Smooth muscle cell (in vitro differentiated cells): ENCODE results near the gene MYO10. TPM values are rescaled to one million over a fixed set of nuclear protein-coding genes. Genes with fewer than 3 reads are reported as not detected.

Experiments
- DNase-seq: peaks from one replicate; lab custom pipeline; 2025; ENCODE audit not compliant: unreplicated experiment; lab: John Stamatoyannopoulos, UW
- H2AFZ ChIP-seq: fragments of 200-600 bp; sonication (generic); 2 replicates; pipeline ENCODE4 v1.6.0; 2016; ENCODE audit warnings: antibody characterized with exemption, low read depth, mild to moderate bottlenecking
- H3F3A ChIP-seq: fragments of 200-600 bp; sonication (generic); 2 replicates; pipeline ENCODE4 v1.6.0; 2017; ENCODE audit warnings: antibody characterized with exemption, low read depth
- H3K27ac ChIP-seq: fragments of 200-600 bp; sonication (generic); 2 replicates; pipeline ENCODE4 v1.5.1; 2016; ENCODE audit warnings: low read depth, mild to moderate bottlenecking
- H3K27me3 ChIP-seq: fragments of 200-600 bp; sonication (generic); 2 replicates; pipeline ENCODE4 v1.6.1; 2016; ENCODE audit warnings: low read depth, mild to moderate bottlenecking
- H3K36me3 ChIP-seq: fragments of 200-600 bp; sonication (generic); 2 replicates; pipeline ENCODE4 v1.5.1; 2016; ENCODE audit warnings: low read depth
- H3K4me1 ChIP-seq: fragments of 200-600 bp; sonication (generic); 2 replicates; pipeline ENCODE4 v1.5.1; 2016; ENCODE audit warnings: low read depth
- H3K4me2 ChIP-seq: fragments of 200-600 bp; sonication (generic); 2 replicates; pipeline ENCODE4 v1.6.0; 2016; ENCODE audit warnings: mild to moderate bottlenecking
- H3K4me3 ChIP-seq: fragments of 200-600 bp; sonication (generic); 2 replicates; pipeline ENCODE4 v1.5.1; 2016; ENCODE audit warnings: mild to moderate bottlenecking
- H3K79me2 ChIP-seq: fragments of 200-600 bp; sonication (generic); 2 replicates; pipeline ENCODE4 v1.6.0; 2016; ENCODE audit warnings: low read depth, mild to moderate bottlenecking
- H3K9ac ChIP-seq: fragments of 200-600 bp; sonication (generic); 2 replicates; pipeline ENCODE4 v1.6.0; 2016; ENCODE audit warnings: low read depth
- H3K9me3 ChIP-seq: fragments of 200-600 bp; sonication (generic); replicated peaks from 2 replicates; pipeline ENCODE4 v1.5.1; 2016; ENCODE audit warnings: low read depth
- H4K20me1 ChIP-seq: fragments of 200-600 bp; sonication (generic); 2 replicates; pipeline ENCODE4 v1.6.0; 2016; ENCODE audit warnings: low read depth
- WGBS: methylation state at CpG from one replicate; pipeline ENCODE4 v1.1.7; 2016; ENCODE audit warnings: low lambda C conversion rate; 5-methylcytosine and 5-hydroxymethylcytosine counted together
- polyA plus RNA-seq: library from polyadenylated mRNA; unstranded; fragments of >200 nt; fragmentation: Nextera tagmentation; extraction: Ambion mirVana; gene quantifications from 2 replicates; pipeline ENCODE4 v1.2.1, GENCODE V29; 2016
- total RNA-seq: library from RNA; depleted of rRNA; stranded (reverse); fragments of >200 nt; gene quantifications from 2 replicates; pipeline ENCODE4 v1.2.3, GENCODE V29; 2014
- TF ChIP-seq, protein P1 (sequence below): fragments of 200-600 bp; sonication (generic); IDR thresholded peaks from 2 replicates; pipeline ENCODE4 v1.5.1; 2017; ENCODE audit warnings: borderline replicate concordance, mild to moderate bottlenecking, antibody characterized with exemption; ENCODE audit not compliant: insufficient read depth, poor library complexity, severe bottlenecking

The MYO10 gene
- total and polyA plus RNA-seq, 2 experiments from 2014 or later: 76.4 to 96.8 TPM

DNA sequence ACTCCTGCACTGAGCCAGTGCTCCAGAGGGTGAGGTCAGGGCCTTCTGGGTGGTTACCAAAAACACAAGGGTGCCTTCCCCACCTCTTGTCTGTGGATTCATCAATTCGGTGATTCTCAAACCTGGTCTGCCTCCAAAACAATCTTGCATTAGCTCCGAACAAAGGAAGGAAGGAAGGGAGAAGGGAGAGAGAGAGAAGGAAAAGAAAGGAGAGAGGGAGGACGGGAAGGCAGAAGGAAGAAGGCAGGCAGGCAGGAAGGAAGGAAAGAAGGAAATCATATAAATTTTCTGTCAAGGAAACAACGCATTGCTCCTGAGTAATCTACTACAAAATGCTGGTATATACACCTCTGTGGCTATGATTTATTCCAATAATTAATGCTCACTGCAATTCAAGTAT, 39.3 kb downstream of the MYO10 start:
- H3K27me3 ChIP-seq: no peaks in the 10 kb centered on the region
- H3K36me3 ChIP-seq: no peaks in the 10 kb centered on the region
- H3K4me2 ChIP-seq: peak overlapping the region; percentile 61
- peak overlapping the region; percentile 69 for H3K27ac ChIP-seq
- peaks cover 99% of the 10 kb centered on the region for H4K20me1 ChIP-seq
- no peak overlapping the region for H3K4me3 ChIP-seq
- no peaks in the 10 kb centered on the region for H3K9me3 ChIP-seq
- WGBS: 81% methylated on average over 4 of the region's 4 CpGs
- peaks cover 57% of the 10 kb centered on the region for H3K4me1 ChIP-seq
- H2AFZ ChIP-seq: no peak overlapping the region
- no peak overlapping the region for H3K9ac ChIP-seq
- peaks cover 94% of the 10 kb centered on the region for H3K79me2 ChIP-seq
- TF ChIP-seq, protein P1, sequence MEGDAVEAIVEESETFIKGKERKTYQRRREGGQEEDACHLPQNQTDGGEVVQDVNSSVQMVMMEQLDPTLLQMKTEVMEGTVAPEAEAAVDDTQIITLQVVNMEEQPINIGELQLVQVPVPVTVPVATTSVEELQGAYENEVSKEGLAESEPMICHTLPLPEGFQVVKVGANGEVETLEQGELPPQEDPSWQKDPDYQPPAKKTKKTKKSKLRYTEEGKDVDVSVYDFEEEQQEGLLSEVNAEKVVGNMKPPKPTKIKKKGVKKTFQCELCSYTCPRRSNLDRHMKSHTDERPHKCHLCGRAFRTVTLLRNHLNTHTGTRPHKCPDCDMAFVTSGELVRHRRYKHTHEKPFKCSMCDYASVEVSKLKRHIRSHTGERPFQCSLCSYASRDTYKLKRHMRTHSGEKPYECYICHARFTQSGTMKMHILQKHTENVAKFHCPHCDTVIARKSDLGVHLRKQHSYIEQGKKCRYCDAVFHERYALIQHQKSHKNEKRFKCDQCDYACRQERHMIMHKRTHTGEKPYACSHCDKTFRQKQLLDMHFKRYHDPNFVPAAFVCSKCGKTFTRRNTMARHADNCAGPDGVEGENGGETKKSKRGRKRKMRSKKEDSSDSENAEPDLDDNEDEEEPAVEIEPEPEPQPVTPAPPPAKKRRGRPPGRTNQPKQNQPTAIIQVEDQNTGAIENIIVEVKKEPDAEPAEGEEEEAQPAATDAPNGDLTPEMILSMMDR: no peak
- peaks cover 5% of the 10 kb centered on the region for H3F3A ChIP-seq
- no peak for DNase-seq

DNA sequence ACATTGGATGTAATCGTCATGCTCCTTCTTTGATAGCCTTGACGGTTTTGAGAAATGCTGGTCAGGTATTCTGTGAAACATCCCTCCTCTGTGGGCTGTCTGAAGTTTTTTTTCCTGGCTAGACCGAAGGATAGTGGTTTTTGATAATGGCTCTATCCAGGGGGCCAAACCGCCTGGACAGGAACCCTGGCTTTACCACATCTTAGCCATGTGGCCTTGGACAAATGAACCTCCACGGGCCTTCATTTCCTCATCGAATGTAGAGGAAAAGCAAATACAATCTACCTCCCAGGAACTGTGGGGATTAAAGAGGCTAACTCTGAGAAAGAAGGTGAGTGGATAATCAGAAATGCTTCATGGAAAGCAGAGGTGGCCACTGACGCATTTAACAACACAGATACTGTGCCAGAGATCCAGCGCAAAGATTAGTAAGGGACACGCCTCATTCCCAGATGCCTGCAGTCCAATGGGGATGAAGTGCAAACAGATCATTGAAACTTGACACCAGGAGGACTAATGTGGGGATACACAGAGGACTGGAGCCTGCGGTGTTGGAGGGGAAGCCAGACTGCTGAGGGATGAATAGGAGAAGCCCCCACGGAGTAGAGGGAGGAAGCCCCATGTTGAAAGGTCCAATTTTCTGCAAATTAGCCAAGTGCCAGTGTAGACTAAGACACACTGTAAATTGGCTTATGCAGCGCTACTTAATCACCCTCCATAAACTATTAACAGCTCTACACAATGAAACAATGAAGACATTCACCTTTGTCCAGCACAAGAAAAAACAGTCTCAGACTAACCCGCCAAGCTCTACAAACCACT, 41.6 kb downstream of the MYO10 start:
- no peak overlapping the region for H3K4me3 ChIP-seq
- DNase-seq: no peak
- H3K27ac ChIP-seq: peak overlapping the region; percentile 77
- no peaks in the 10 kb centered on the region for H3K27me3 ChIP-seq
- H2AFZ ChIP-seq: no peak overlapping the region
- peak overlapping the region; percentile 68 for H3K4me2 ChIP-seq
- H3K36me3 ChIP-seq: no peaks in the 10 kb centered on the region
- WGBS: 42% methylated on average over 13 of the region's 13 CpGs
- peaks cover 99% of the 10 kb centered on the region for H4K20me1 ChIP-seq
- H3K9ac ChIP-seq: no peak overlapping the region
- H3F3A ChIP-seq: peaks cover 10% of the 10 kb centered on the region
- peaks cover 55% of the 10 kb centered on the region for H3K4me1 ChIP-seq
- TF ChIP-seq, protein P1: no peak
- peaks cover 94% of the 10 kb centered on the region for H3K79me2 ChIP-seq
- no peaks in the 10 kb centered on the region for H3K9me3 ChIP-seq

DNA sequence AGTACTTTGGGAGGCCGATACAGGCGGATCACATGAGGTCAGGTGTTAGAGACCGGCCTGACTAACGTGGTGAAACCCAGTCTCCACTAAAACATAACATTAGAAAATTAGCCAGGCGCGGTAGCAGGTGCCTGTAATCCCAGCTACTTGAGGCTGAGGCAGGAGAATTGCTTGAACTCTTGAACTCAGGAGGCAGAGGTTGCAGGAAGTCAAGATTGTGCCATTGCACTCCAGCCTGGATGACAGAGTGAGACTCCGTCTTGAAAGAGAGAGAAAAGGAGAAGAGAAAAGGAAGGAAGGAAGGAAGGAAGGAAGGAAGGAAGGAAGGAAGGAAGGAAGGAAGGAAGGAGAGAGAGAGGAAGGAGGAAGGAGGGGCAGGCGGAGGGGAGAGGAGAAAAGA, 45.1 kb downstream of the MYO10 start:
- H3K9ac ChIP-seq: no peak overlapping the region
- no peaks in the 10 kb centered on the region for H3K27me3 ChIP-seq
- no peak overlapping the region for H3K27ac ChIP-seq
- H4K20me1 ChIP-seq: peaks cover 100% of the 10 kb centered on the region
- WGBS: 82% methylated on average over 8 of the region's 8 CpGs
- H3K4me2 ChIP-seq: no peak overlapping the region
- no peaks in the 10 kb centered on the region for H3K36me3 ChIP-seq
- H3K4me3 ChIP-seq: no peak overlapping the region
- no peaks in the 10 kb centered on the region for H3K9me3 ChIP-seq
- TF ChIP-seq, protein P1: no peak
- peaks cover 10% of the 10 kb centered on the region for H3F3A ChIP-seq
- no peak overlapping the region for H2AFZ ChIP-seq
- no peak for DNase-seq
- H3K4me1 ChIP-seq: peaks cover 41% of the 10 kb centered on the region
- H3K79me2 ChIP-seq: peaks cover 99% of the 10 kb centered on the region

DNA sequence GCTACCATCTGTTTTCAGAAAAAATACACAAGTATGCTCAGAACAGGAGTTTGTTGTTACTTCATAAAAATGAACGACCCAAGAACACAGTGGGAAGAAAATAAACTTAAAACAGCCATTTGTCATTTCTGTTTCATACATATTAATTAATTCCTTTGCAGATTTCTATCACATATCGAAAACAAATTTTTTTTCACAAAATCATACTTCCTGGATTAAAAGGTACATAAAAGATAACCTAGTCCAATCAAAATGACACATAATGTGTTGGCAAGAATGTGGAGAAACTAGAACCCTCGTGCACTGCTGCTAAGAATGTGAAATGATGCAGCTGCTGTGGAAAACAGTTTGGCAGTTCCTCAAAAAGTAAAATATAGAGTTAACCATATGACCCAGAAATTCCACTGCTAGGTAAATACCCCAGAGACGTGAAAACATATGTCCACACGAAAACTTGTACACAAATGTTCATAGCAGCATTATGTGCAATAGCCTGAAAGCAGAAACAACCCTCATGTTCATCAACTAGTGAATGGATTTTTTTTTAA, 46.0 kb downstream of the MYO10 start:
- Histone ChIP-seq H3K27me3 (no peaks in the 10 kb centered on the region), H3K4me1 (peaks cover 31% of the 10 kb centered on the region), H3K27ac (peak overlapping the region; percentile 8), H4K20me1 (peaks cover 100% of the 10 kb centered on the region), H2AFZ (no peak overlapping the region), H3K9ac (no peak overlapping the region), H3K36me3 (no peaks in the 10 kb centered on the region), H3K9me3 (no peaks in the 10 kb centered on the region), H3K4me3 (no peak overlapping the region), H3K4me2 (peak overlapping the region; percentile 1), H3F3A (peaks cover 10% of the 10 kb centered on the region), H3K79me2 (peaks cover 99% of the 10 kb centered on the region)
- WGBS: 39% methylated on average over 5 of the region's 5 CpGs
- DNase-seq: no peak
- TF ChIP-seq, protein P1: no peak
